ENCODE measurements around the gene THSD1.

Gene THSD1

GRCh38 chr13:52405767-52406494 is at the start of gene THSD1:
Gene THSD1, minus strand, starts transcription at chr13:52406172. Its CDS starts 3,572 bp downstream, at chr13:52402600.
- H3K4me1 ChIP-seq (ENCODE audit: control insufficient read depth, insufficient read depth, low read length), result no peaks in the 10 kb centered on the region
- no peak within 1 kb of the TSS for H3K27ac ChIP-seq (ENCODE audit: extremely low read depth, low read depth, low read length)
- no peaks in the 10 kb centered on the region for H3K9me3 ChIP-seq (ENCODE audit: control insufficient read depth, insufficient read depth, low read depth, low read length)
- POLR2A ChIA-PET, result interaction anchor here (1.1 kb wide), 1 partner anchor 22 kb away, joined by 4 read pairs; no protein-coding TSS in a partner anchor
- TF ChIP-seq KLF9 (tag by site-specific recombination; IDR thresholded peaks at IDR 0.05; ENCODE audit: low read depth) (peak; percentile 79), KLF1 (tag by site-specific recombination; IDR thresholded peaks at IDR 0.05) (peak; percentile 78), ZNF335 (tag by site-specific recombination; conservative IDR thresholded peaks at IDR 0.05) (peak; percentile 77), ZNF571 (tag by site-specific recombination; IDR thresholded peaks at IDR 0.05) (no peak), SP3 (tag by site-specific recombination; IDR thresholded peaks at IDR 0.05) (peak; percentile 51), ZNF76 (tag by site-specific recombination; IDR thresholded peaks at IDR 0.05; ENCODE audit: borderline replicate concordance, low read depth) (peak; percentile 62; the same call in 1 of the 2 replicates), ZIC2 (tag by site-specific recombination; IDR thresholded peaks at IDR 0.05) (no peak), ZBTB8A (tag by site-specific recombination; IDR thresholded peaks at IDR 0.05) (peak; percentile 67), GLIS1 (tag by site-specific recombination; IDR thresholded peaks at IDR 0.05) (peak; percentile 30), SP2 (tag by site-specific recombination; IDR thresholded peaks at IDR 0.05) (peak; percentile 62), ZNF843 (tag by site-specific recombination; IDR thresholded peaks at IDR 0.05) (no peak), PATZ1 (tag by site-specific recombination; IDR thresholded peaks at IDR 0.05) (peak; percentile 48; the same call in 1 of the 2 replicates), ZNF248 (tag by site-specific recombination; IDR thresholded peaks at IDR 0.05) (no peak), GLIS2 (tag by site-specific recombination; IDR thresholded peaks at IDR 0.05) (peak; percentile 72), KLF10 (tag by site-specific recombination; IDR thresholded peaks at IDR 0.05) (0 out of 2 replicates have a peak, but pooled peaks have one; percentile 18), ZFP37 (tag by site-specific recombination; IDR thresholded peaks at IDR 0.05) (0 out of 2 replicates have a peak, but pooled peaks have one; percentile 42), ZFHX2 (tag by site-specific recombination; conservative IDR thresholded peaks at IDR 0.05) (peak; percentile 67; the same call in 1 of the 2 replicates), ZNF184 (tag by site-specific recombination; IDR thresholded peaks at IDR 0.05) (peak; percentile 39; the same call in 1 of the 2 replicates), ZSCAN30 (tag by site-specific recombination; IDR thresholded peaks at IDR 0.05) (peak; percentile 20; the same call in 1 of the 2 replicates), ZNF214 (tag by site-specific recombination; IDR thresholded peaks at IDR 0.05; ENCODE audit: borderline replicate concordance) (no peak)
- TF ChIP-seq, protein P1, sequence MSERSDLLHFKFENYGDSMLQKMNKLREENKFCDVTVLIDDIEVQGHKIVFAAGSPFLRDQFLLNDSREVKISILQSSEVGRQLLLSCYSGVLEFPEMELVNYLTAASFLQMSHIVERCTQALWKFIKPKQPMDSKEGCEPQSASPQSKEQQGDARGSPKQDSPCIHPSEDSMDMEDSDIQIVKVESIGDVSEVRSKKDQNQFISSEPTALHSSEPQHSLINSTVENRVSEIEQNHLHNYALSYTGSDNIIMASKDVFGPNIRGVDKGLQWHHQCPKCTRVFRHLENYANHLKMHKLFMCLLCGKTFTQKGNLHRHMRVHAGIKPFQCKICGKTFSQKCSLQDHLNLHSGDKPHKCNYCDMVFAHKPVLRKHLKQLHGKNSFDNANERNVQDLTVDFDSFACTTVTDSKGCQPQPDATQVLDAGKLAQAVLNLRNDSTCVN (tag by site-specific recombination; optimal IDR thresholded peaks at IDR 0.05), result peak; percentile 79
- TF ChIP-seq, protein P2, sequence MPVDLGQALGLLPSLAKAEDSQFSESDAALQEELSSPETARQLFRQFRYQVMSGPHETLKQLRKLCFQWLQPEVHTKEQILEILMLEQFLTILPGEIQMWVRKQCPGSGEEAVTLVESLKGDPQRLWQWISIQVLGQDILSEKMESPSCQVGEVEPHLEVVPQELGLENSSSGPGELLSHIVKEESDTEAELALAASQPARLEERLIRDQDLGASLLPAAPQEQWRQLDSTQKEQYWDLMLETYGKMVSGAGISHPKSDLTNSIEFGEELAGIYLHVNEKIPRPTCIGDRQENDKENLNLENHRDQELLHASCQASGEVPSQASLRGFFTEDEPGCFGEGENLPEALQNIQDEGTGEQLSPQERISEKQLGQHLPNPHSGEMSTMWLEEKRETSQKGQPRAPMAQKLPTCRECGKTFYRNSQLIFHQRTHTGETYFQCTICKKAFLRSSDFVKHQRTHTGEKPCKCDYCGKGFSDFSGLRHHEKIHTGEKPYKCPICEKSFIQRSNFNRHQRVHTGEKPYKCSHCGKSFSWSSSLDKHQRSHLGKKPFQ (tag by site-specific recombination; IDR thresholded peaks at IDR 0.05), result no peak
- H3K36me3 ChIP-seq (ENCODE audit: control insufficient read depth in 2 of 2, insufficient read depth in 1 of 2, low read length in 2 of 2), result no peaks in the 10 kb centered on the region
- CTCF ChIA-PET, result interaction anchor here (0.5 to 1.0 kb wide), 2 partner anchors 44 to 1279 kb away, joined by 3 to 4 read pairs; no protein-coding TSS in a partner anchor
- peak within 1 kb of the TSS; percentile 51 for H3K4me3 ChIP-seq (ENCODE audit: low read depth, low read length)

All from HEK293 (cell line).